GM12874 (cell line): Measurements from ENCODE around the gene GUCD1.

Experiments used
- CTCF ChIP-seq: IDR thresholded peaks from 2 replicates; pipeline ENCODE4 v1.5.1; 2011; ENCODE audit warnings: low read depth, mild to moderate bottlenecking, control low read depth, low read length, moderate library complexity; ENCODE audit not compliant: insufficient read depth

GUCD1 gene

GRCh38 chr22:24504540-24504939 lies 50.4 kb downstream of the GUCD1 start:
- TF ChIP-seq CTCF, result no peak

- no peak for TF ChIP-seq CTCF
Measured at GRCh38 chr22:24503843-24504338, 51.0 kb downstream of the GUCD1 start.

GRCh38 chr22:24503137-24503842 lies 51.6 kb downstream of the GUCD1 start:
- TF ChIP-seq CTCF, result peak; percentile 72

- no peak for TF ChIP-seq CTCF
Measured at GRCh38 chr22:24502541-24502940, 52.4 kb downstream of the GUCD1 start.

GRCh38 chr22:24502034-24502433 lies 52.9 kb downstream of the GUCD1 start:
- no peak for TF ChIP-seq CTCF

GRCh38 chr22:24501301-24502005 lies 53.5 kb downstream of the GUCD1 start:
- no peak for TF ChIP-seq CTCF

- TF ChIP-seq CTCF, result no peak
Measured at GRCh38 chr22:24500277-24500820, 54.6 kb downstream of the GUCD1 start.
